ENCODE results near the gene CACNG1.
"Not testable (repeated sequence)": the region's sequence is repeated elsewhere in the genome, so short reads cannot be mapped to it uniquely, and the experiment has no call there.

The CACNG1 gene

GRCh38 chr17:67088639-67089038, 44.3 kb downstream of the CACNG1 start:
- no peak for TF ChIP-seq CTCF (IDR thresholded peaks at IDR 0.05; ENCODE audit: poor library complexity, severe bottlenecking)
- no peak for DNase-seq (ENCODE audit: low spot score)
- Histone ChIP-seq H3K9me3 (ENCODE audit: severe bottlenecking) (no peaks in the 10 kb centered on the region), H3K27ac (ENCODE audit: poor library complexity, severe bottlenecking) (no peak overlapping the region), H3K4me3 (ENCODE audit: severe bottlenecking) (no peak overlapping the region), H3K27me3 (ENCODE audit: insufficient read depth, poor library complexity, severe bottlenecking) (no peaks in the 10 kb centered on the region), H3K4me1 (ENCODE audit: insufficient read depth, poor library complexity, severe bottlenecking) (no peaks in the 10 kb centered on the region), H3K36me3 (ENCODE audit: low read depth) (peaks cover 56% of the 10 kb centered on the region)
- no peak for ATAC-seq (ENCODE audit: low read depth)

GRCh38 chr17:67090341-67090740, 46.0 kb downstream of the CACNG1 start:
- ATAC-seq (ENCODE audit: low read depth): no peak
- Histone ChIP-seq H3K9me3 (ENCODE audit: severe bottlenecking) (no peaks in the 10 kb centered on the region), H3K27me3 (ENCODE audit: insufficient read depth, poor library complexity, severe bottlenecking) (no peaks in the 10 kb centered on the region), H3K27ac (ENCODE audit: poor library complexity, severe bottlenecking) (no peak overlapping the region), H3K36me3 (ENCODE audit: low read depth) (peaks cover 53% of the 10 kb centered on the region), H3K4me1 (ENCODE audit: insufficient read depth, poor library complexity, severe bottlenecking) (no peaks in the 10 kb centered on the region), H3K4me3 (ENCODE audit: severe bottlenecking) (no peak overlapping the region)
- DNase-seq (ENCODE audit: low spot score): no peak
- TF ChIP-seq CTCF (IDR thresholded peaks at IDR 0.05; ENCODE audit: poor library complexity, severe bottlenecking): no peak

- Histone ChIP-seq H3K4me3 (ENCODE audit: severe bottlenecking) (no peak overlapping the region), H3K9me3 (ENCODE audit: severe bottlenecking) (no peaks in the 10 kb centered on the region), H3K27ac (ENCODE audit: poor library complexity, severe bottlenecking) (no peak overlapping the region), H3K36me3 (ENCODE audit: low read depth) (peaks cover 39% of the 10 kb centered on the region), H3K4me1 (ENCODE audit: insufficient read depth, poor library complexity, severe bottlenecking) (peaks cover 2% of the 10 kb centered on the region), H3K27me3 (ENCODE audit: insufficient read depth, poor library complexity, severe bottlenecking) (no peaks in the 10 kb centered on the region)
- no peak for TF ChIP-seq CTCF (IDR thresholded peaks at IDR 0.05; ENCODE audit: poor library complexity, severe bottlenecking)
- no peak for ATAC-seq (ENCODE audit: low read depth)
- DNase-seq (ENCODE audit: low spot score): no peak
These were observed 47.9 kb downstream of the CACNG1 start for GRCh38 chr17:67092291-67092690.

- H3K4me1 ChIP-seq (ENCODE audit: insufficient read depth, poor library complexity, severe bottlenecking); ATAC-seq (ENCODE audit: low read depth); H3K4me3 ChIP-seq (ENCODE audit: severe bottlenecking); H3K9me3 ChIP-seq (ENCODE audit: severe bottlenecking); H3K27me3 ChIP-seq (ENCODE audit: insufficient read depth, poor library complexity, severe bottlenecking); DNase-seq (ENCODE audit: low spot score); H3K27ac ChIP-seq (ENCODE audit: poor library complexity, severe bottlenecking): not testable (repeated sequence)
- peaks cover 41% of the 10 kb centered on the region for H3K36me3 ChIP-seq (ENCODE audit: low read depth)
These were observed 48.4 kb downstream of the CACNG1 start for GRCh38 chr17:67092710-67093109.

GRCh38 chr17:67093348-67093747, 49.0 kb downstream of the CACNG1 start:
- Histone ChIP-seq H3K27me3 (ENCODE audit: insufficient read depth, poor library complexity, severe bottlenecking) (no peaks in the 10 kb centered on the region), H3K9me3 (ENCODE audit: severe bottlenecking) (no peaks in the 10 kb centered on the region), H3K4me1 (ENCODE audit: insufficient read depth, poor library complexity, severe bottlenecking) (peaks cover 2% of the 10 kb centered on the region), H3K27ac (ENCODE audit: poor library complexity, severe bottlenecking) (no peak overlapping the region), H3K36me3 (ENCODE audit: low read depth) (peaks cover 38% of the 10 kb centered on the region), H3K4me3 (ENCODE audit: severe bottlenecking) (no peak overlapping the region)
- DNase-seq (ENCODE audit: low spot score): no peak
- no peak for TF ChIP-seq CTCF (IDR thresholded peaks at IDR 0.05; ENCODE audit: poor library complexity, severe bottlenecking)
- no peak for ATAC-seq (ENCODE audit: low read depth)

GRCh38 chr17:67095291-67095690, 50.9 kb downstream of the CACNG1 start:
- not testable (repeated sequence) for H3K27ac ChIP-seq (ENCODE audit: poor library complexity, severe bottlenecking); H3K27me3 ChIP-seq (ENCODE audit: insufficient read depth, poor library complexity, severe bottlenecking); H3K4me3 ChIP-seq (ENCODE audit: severe bottlenecking); ATAC-seq (ENCODE audit: low read depth); H3K9me3 ChIP-seq (ENCODE audit: severe bottlenecking); H3K4me1 ChIP-seq (ENCODE audit: insufficient read depth, poor library complexity, severe bottlenecking); DNase-seq (ENCODE audit: low spot score)
- peaks cover 33% of the 10 kb centered on the region for H3K36me3 ChIP-seq (ENCODE audit: low read depth)
